Mucosa of descending colon (tissue), 3 donors: ENCODE data around the gene PTCD3. TPM values are rescaled to one million over a fixed set of nuclear protein-coding genes. Genes with fewer than 3 reads are reported as not detected.

ENCODE experiments used
- ATAC-seq: fragments of 200-7000 bp; cut with Tn5 transposase; one replicate; pipeline ENCODE4 v1.9.1; 2020; ENCODE audit warnings: mild to moderate bottlenecking, moderate library complexity
- DNase-seq, 3 donors: peaks; one replicate each; pipeline ENCODE4 v3.0.0-alpha.2; 2020
- H3K36me3 ChIP-seq: fragments of 200-600 bp; one replicate; pipeline ENCODE4 v1.8.0; 2021; ENCODE audit warnings: low read depth, mild to moderate bottlenecking
- H3K4me1 ChIP-seq: fragments of 200-600 bp; one replicate; pipeline ENCODE4 v1.8.0; 2021; ENCODE audit warnings: low read depth, mild to moderate bottlenecking
- H3K4me3 ChIP-seq: fragments of 200-600 bp; one replicate; pipeline ENCODE4 v1.8.0; 2021; ENCODE audit warnings: mild to moderate bottlenecking
- H3K9me3 ChIP-seq: fragments of 200-600 bp; one replicate; pipeline ENCODE4 v1.8.0; 2021; ENCODE audit warnings: mild to moderate bottlenecking
- intact Hi-C, 2 donors: fragments of 100-400 bp; cut with DNase I in 1 of 2; cut with micrococcal nuclease in 1 of 2; formaldehyde crosslinking; loops; one replicate each; pipeline versions ENCODE4 v1.11.0 to v1.11.1; 2022; cut with DNase I, micrococcal nuclease
- total RNA-seq, 3 donors: library from RNA; stranded (reverse); fragmentation: NEBNext Ultra II Directional in 2 of 3; extraction: Animal tissue kit (Norgen Biotek cat#: 25700) in 2 of 3; gene quantifications; one replicate each; pipeline versions ENCODE4 v1.2.1 to v1.2.4, GENCODE V29; 2021 to 2023
- TF ChIP-seq, protein P1 (sequence below): fragments of 200-600 bp; IDR thresholded peaks from one replicate; pipeline ENCODE4 v1.8.0; 2022; ENCODE audit warnings: antibody characterized with exemption, mild to moderate bottlenecking
- donor health status: DM: no; HTN: no; CAD: no; lungs with moderate emphysema.
- donor health status: DM: no; HTN: no; CAD: no.
- donor health status: DM: no; HTN: yes; CAD: no.

PTCD3 gene
- total RNA-seq, 3 donors from 2014 or later, result 89.3 to 90.5 (median 90.4) TPM

DNA sequence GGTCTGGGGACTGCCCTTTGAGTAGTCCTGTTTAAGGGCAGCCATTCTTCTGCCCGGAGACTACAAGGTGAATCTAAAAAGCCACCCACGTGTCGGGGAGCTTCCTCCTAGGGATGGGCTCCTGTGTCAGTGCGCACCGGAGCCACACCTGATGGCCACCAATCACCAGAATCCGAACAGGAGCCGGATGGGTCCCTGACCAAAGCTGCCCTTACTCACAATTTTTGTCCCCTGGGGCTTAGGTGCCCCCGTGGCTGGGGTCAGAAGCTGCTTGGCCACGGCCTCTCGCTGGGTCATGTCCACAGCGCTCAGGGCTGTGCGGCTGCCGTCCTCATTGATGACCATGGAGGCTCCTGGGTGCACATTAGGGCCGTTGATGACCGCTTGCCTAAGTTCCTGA is 31.2 kb upstream of the PTCD3 start:
- H3K4me1 ChIP-seq, result peaks cover 4% of the 10 kb centered on the region
- H3K36me3 ChIP-seq, result no peaks in the 10 kb centered on the region
- H3K4me3 ChIP-seq, result no peak overlapping the region
- intact Hi-C loops, result loop anchor here in 1 of 2 donors (5.0 kb wide), 1 partner anchor 248 kb away; no protein-coding TSS in a partner anchor
- TF ChIP-seq, protein P1, sequence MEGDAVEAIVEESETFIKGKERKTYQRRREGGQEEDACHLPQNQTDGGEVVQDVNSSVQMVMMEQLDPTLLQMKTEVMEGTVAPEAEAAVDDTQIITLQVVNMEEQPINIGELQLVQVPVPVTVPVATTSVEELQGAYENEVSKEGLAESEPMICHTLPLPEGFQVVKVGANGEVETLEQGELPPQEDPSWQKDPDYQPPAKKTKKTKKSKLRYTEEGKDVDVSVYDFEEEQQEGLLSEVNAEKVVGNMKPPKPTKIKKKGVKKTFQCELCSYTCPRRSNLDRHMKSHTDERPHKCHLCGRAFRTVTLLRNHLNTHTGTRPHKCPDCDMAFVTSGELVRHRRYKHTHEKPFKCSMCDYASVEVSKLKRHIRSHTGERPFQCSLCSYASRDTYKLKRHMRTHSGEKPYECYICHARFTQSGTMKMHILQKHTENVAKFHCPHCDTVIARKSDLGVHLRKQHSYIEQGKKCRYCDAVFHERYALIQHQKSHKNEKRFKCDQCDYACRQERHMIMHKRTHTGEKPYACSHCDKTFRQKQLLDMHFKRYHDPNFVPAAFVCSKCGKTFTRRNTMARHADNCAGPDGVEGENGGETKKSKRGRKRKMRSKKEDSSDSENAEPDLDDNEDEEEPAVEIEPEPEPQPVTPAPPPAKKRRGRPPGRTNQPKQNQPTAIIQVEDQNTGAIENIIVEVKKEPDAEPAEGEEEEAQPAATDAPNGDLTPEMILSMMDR, result no peak
- ATAC-seq (no peak), DNase-seq (no peak)
- H3K9me3 ChIP-seq, result no peaks in the 10 kb centered on the region

DNA sequence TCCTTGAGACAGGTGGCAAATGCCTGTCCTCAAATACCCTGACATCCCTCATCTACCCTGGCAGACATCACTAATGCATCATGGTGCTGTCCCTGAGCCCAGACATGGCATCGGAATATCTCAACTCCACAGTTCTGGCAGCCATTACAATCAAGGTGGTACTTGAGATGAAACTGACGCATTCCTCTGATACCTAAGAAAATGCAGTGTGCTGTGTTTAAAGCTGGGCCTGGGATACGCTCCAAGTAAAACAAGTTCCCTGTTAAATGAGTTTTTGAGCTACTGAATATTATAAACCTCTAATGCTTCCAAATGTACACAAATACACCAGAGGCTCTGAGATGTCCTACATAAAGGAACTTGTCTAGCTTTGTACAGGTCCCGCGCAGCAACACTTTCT is 30.1 kb upstream of the PTCD3 start:
- Histone ChIP-seq H3K4me1 (peaks cover 9% of the 10 kb centered on the region), H3K4me3 (no peak overlapping the region), H3K9me3 (no peaks in the 10 kb centered on the region), H3K36me3 (no peaks in the 10 kb centered on the region)
- TF ChIP-seq, protein P1, result no peak
- intact Hi-C loops, result loop anchor here in 1 of 2 donors (5.0 kb wide), 1 partner anchor 249 kb away; no protein-coding TSS in a partner anchor
- ATAC-seq (no peak), DNase-seq (no peak)

DNA sequence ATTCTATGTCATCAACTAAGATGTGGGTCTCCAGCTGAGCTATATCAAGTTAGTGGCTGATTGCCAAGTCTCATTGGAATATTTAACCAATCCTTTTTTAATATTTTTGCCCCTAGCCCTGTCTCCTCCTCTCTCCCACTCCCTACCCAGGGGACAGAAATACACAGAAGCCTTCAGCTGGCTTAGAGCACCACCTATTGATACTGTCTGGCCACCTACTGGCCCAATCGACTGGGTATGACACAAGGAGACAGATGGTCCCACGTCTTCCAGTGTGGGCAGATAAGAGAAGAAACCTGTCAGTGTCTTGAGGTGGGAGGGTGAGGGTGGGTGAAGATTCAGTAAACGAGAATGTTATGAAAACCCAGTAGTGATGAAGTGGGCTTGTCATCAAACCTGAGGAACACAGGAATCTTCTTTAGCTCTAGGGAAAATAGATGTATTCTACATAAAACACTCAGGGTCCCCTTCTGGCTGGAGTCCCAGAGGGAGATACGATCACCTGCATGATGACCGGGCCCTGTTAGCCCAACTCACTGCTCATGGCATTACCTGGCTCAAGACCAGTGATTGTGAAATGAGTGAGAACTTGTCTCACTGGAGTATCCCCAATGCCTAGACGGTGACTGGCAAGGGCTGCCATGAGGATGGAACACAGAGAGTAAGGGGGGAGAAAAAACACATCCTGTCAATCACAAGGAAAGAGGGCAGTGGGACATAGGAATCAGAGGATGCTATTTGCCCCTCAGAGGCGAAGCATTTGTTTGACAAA is 27.1 kb upstream of the PTCD3 start:
- intact Hi-C loops, result loop anchor here (2.0 to 5.0 kb wide), 2 partner anchors 252 kb away; no protein-coding TSS in a partner anchor
- ATAC-seq, result no peak
- no peak overlapping the region for H3K4me3 ChIP-seq

GRCh38 chr2:86079981-86080911 is 25.8 kb upstream of the PTCD3 start:
- TF ChIP-seq, protein P1, result peak; percentile 69
- ATAC-seq, result peak; percentile 96
- no peaks in the 10 kb centered on the region for H3K9me3 ChIP-seq
- peak; percentile 87 to 93 (median 92) for DNase-seq
- intact Hi-C loops, result loop anchor here (2.0 to 5.0 kb wide), 2 partner anchors 253 kb away; no protein-coding TSS in a partner anchor
- no peaks in the 10 kb centered on the region for H3K36me3 ChIP-seq
- H3K4me1 ChIP-seq, result peaks cover 9% of the 10 kb centered on the region
- H3K4me3 ChIP-seq, result no peak overlapping the region

More for the DNA sequence above, 27.1 kb upstream of the PTCD3 start:
- TF ChIP-seq, protein P1, result no peak
- DNase-seq, result peak in 1 of 3 donors; percentile 50
- no peaks in the 10 kb centered on the region for H3K36me3 ChIP-seq
- peaks cover 9% of the 10 kb centered on the region for H3K4me1 ChIP-seq
- no peaks in the 10 kb centered on the region for H3K9me3 ChIP-seq

GRCh38 chr2:86081724-86082123 is 24.3 kb upstream of the PTCD3 start:
- Histone ChIP-seq H3K9me3 (no peaks in the 10 kb centered on the region), H3K36me3 (no peaks in the 10 kb centered on the region), H3K4me3 (no peak overlapping the region), H3K4me1 (peaks cover 9% of the 10 kb centered on the region)
- no peak for ATAC-seq
- TF ChIP-seq, protein P1, result no peak
- no peak for DNase-seq
- intact Hi-C loops, result no loop called here
